Stimulated activated CD4-positive, alpha-beta T cell treated with anti-CD3 and anti-CD28 coated beads, Interleukin-1b, Interleukin-23, amount 100 ng/mL, for 48 hours (primary cell): ENCODE results near the gene XRCC6.
"Not testable (repeated sequence)": the region's sequence is repeated elsewhere in the genome, so short reads cannot be mapped to it uniquely, and the experiment has no call there.

Source experiments
- DNase-seq: peaks from one replicate; pipeline ENCODE4 v3.0.0-alpha.2; 2020

The XRCC6 gene

DNA sequence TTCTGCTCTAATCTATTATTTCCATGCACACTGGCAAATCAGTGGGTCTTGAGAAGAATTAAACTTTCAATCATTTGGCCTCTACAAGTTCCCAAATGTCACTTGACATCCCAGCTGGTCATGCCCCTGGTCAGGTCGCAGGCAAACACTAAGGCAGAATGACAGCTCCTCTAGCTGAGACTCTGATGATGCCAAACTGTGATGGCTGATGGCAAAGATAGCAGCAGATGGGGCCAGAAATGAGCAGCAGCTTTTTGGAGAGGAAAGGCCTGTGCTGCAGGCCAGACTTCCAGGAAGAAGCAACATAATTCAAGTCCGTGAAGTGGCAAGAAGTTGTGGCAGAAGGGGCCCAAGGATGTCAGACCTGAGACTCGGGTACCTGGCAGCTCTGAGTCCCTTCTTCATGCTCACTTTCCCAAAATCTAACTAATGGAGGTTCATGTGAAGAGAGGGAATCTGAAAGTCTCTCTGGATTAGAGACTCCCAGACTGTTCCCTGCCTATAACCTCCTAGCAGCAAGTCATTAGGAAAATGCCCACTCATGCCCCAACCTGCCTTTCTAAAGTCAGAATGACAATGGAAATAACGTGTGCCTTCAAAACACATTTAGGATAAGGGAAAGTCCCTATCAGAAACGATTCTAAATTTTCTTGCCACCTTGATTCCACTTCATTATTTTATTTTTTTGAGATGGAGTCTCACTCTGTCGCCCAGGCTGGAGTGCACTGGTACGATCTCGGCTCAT lies 22.0 kb upstream of the XRCC6 start:
- no peak for DNase-seq

DNA sequence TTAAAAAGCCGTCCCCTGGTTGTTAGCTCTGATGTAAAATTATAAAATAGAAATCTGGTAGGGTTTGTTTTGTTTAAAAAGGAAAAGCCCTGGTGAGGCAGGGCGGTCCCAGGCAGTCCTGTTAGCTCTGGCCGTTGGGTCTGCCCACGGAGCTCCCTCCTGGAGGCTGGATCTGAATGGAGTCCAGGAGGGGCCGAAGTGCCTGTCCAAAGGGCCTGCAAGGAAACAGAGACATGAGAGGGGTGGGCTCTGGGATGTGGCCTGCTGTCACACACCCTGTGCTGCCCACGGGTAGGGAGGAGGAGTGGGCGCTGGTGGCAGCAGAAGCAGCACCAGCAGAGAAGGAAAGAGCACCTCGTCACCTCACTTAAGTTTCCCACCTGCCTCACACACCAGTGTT lies 20.1 kb upstream of the XRCC6 start:
- no peak for DNase-seq

DNA sequence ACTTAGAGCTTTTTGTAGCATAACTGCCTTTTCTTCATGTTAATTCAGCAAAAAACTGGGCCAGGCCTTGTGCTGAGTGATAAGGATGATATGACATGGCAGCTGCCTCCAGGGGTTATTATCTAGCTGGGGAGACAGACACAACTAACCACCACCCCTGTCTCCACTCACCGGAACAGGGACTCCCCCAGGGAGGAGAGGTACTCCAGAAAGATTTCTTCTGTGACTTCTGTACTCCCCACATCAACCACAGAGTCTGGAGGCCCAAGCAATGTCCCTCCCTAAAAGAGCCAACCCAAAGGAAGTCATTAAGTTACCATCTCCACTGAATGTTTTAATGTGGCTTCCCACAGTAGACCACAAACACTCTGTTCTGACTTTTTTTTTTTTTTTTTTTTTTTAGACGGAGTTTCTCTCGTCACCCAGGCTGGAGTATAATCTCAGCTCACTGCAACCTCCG lies 17.2 kb upstream of the XRCC6 start:
- peak; percentile 81 for DNase-seq

DNA sequence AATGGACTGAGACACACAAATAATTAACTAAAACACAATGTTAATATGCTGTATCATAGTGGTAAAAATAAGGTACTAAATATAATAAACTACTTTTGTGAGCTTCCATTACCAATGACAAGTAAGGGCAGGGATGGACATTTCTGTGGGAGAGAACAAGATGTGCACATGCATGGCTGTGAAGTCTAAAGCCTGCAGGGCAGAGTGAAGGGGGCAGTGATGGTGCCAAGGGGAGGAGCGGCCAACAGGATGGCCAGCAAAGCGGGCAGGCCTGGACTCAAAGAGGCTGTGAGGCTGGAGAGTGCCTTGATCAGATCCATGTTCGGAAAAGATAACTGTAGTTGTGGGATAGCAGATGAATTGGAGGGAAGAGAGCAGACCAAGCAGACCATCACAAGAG lies 12.7 kb upstream of the XRCC6 start:
- DNase-seq, result no peak

DNA sequence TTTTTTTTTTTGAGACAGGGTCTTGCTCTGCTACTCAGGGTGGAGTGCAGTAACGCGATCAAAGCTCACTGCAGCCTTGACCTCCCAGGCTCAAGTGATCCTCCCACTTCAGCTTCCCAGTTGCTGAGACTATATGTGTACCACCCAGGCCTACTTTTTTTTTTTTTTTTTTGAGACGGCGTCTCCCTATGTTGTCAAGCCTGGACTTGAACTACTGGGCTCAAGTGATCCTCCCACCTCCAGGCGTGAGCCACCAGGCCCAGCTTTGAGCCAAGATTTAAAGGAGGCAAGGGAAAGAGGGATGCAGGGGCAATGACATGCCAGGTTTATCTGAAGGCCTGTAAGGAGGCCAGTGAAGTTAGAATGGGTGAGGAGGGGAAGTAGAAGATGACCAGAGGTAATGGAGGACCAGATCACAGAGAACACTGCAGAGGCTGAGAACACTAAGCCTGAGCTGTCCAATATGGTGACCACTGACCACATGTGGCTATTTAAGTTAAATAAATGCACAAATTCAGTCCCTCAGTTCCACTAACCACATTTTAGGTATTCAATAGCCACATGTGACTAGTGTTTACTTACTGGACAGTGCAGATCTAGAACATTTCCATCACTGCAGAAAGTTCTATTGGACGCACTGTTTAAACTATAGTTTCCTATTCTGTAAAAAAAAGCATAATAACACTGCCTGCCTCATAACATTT lies 8.3 kb upstream of the XRCC6 start:
- no peak for DNase-seq

DNA sequence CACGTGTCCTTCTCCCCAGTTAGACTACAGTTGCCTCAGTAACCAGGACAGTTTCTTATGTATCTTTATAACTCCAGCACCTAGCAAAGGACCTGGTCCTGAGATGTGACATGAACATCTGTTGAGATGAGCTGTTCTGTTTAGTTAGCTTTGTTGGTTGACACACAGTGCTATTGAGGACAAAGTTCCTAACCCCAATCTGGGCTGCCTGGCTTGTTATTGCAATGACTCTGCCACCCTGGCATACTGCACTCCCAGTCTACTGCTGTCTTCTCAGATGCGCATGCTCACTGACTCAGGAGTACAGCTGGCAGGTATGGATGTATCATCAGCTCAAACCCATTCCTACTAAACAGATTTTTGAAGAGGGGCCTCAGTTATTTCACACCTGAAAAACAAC lies 7.6 kb upstream of the XRCC6 start:
- DNase-seq, result no peak

DNA sequence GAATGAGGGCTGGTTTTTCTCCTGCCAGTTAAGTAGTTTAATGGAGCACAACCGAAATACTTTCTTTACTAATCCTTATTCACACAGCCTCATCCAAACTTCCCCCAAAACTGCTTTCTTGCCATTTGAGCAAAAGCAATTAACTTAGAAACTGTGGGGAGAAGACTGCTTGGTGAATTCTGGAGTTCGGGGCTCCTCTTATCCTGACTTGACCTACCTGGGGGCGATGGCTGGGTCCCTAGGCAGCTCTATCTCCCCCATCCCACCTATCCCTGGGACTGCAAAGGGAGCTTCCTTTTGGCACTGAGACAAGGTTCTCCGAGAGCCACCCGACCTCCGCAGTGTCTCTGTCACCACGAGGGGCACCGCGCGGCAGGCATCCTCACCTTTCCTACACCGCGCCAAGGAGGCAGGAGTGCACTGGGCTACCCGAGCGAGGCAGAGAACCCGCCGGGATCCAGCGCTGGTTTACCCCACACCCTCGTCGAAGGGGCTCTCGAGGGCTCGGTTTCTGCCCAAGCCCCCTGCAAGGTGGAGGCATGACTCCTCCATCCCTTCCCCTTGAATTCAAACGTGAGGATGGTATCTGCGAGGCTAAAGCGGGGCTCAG lies 1.0 kb upstream of the XRCC6 start:
- peak; percentile 59 for DNase-seq

DNA sequence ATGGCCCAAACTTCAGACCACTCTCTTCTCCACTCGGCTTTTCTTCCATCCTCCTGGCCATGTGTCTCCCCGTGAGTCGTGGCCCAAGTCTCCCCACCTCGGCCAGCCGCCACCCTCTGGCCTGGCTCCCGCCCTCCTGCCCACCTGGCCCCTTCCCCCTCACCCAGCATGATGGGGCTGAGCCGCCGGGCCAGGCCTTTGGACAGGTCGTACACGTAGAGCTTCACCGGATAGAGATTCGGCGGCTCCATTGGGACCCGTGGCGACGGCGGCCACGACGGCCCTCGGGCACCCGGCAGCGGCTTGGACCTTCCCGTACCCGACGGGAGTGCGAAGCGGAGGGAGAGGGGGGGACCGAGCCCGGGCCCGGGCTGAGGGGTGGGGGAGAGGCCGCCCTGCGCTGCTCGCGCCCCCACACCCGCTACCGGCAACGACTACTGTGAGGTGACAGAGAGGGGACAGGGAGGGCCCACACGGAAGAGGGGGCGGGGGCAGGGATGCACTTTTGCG lies 451 bp upstream of the XRCC6 start, which contains the start of gene DESI1:
TSS of gene DESI1 (minus strand) at position 455 of the 510 bp plus-strand sequence. CDS start at position 251, 204 bp downstream.
- DNase-seq, result no peak

DNA sequence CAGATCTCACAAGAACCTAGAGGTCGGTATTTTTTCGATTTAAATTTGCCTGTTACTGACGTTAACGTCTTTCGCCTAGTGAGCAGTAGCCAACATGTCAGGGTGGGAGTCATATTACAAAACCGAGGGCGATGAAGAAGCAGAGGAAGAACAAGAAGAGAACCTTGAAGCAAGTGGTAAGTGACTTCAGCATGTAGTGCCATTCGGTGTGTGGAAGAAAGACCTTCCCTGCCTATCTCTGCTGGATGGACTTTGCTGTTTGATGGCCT lies 750 bp downstream of the XRCC6 start:
- DNase-seq, result no peak

DNA sequence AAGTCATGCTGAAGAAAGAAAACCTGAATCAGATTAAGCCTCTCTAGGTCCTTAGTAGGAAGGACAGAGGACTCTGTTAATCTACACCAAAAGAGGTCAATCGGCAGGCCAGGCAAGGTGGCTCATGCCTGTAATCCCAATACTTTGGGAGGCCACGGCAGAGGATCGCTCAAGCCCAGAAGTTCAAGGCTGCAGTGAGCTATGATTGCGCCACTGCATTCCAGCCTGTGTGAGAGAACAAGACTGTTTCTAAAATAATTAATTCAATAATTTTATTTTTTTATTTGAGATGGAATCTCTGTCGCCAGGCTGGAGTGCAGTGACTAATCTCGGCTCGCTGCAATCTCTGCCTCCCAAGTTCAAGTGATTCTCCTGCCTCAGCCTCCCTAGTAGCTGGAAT lies 4.5 kb downstream of the XRCC6 start:
- DNase-seq, result no peak

DNA sequence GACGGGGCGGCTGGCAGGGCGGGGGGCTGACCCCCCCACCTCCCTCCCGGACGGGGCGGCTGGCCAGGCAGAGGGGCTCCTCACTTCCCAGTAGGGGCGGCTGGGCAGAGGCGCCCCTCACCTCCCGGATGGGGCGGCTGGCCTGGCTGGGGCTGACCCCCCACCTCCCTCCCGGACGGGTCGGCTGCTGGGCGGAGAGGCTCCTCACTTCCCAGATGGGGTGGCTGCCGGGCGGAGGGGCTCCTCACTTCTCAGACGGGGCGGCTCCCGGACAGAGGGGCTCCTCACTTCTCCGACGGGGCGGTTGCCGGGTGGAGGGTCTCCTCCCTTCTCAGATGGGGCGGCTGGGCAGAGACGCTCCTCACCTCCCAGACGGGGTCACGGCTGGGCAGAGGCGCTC lies 10.0 kb downstream of the XRCC6 start:
- DNase-seq, result not testable (repeated sequence)

DNA sequence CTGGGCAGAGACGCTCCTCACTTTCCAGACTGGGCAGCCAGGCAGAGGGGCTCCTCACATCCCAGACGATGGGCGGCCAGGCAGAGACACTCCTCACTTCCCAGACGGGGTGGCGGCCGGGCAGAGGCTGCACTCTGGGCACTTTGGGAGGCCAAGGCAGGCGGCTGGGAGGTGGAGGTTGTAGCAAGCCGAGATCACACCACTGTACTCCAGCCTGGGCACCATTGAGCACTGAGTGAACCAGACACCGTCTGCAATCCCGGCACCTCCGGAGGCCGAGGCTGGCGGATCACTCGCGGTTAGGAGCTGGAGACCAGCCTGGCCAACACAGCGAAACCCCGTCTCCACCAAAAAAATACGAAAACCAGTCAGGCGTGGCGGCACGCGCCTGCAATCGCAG lies 10.5 kb downstream of the XRCC6 start:
- not testable (repeated sequence) for DNase-seq

DNA sequence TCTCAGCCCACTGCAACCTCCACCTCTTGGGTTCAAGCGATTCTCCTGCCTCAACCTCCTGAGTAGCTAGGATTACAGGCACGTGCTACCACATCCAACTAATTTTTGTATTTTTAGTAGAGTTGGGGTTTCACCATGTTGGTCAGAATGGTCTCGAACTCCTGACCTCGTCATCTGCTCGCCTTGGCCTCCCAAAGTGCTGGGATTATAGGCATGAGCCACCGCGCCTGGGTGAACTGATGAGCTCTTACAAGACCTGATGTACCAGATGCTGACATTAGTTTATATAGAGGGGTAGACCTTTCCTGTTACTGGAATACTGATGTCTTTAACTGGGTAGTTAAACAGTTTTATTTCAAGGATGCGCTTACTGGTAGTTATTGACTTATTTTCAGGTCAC lies 13.5 kb downstream of the XRCC6 start:
- not testable (repeated sequence) for DNase-seq

DNA sequence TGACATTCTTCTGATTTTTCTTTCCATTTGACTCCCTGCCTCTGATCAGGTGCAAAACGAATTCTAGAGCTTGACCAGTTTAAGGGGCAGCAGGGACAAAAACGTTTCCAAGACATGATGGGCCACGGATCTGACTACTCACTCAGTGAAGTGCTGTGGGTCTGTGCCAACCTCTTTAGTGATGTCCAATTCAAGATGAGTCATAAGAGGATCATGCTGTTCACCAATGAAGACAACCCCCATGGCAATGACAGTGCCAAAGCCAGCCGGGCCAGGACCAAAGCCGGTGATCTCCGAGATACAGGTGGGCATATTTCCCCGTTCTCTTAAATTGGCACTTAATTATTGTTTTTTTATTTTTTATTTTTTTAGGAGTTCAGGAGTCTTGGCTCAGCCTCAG lies 15.4 kb downstream of the XRCC6 start:
- DNase-seq, result no peak

DNA sequence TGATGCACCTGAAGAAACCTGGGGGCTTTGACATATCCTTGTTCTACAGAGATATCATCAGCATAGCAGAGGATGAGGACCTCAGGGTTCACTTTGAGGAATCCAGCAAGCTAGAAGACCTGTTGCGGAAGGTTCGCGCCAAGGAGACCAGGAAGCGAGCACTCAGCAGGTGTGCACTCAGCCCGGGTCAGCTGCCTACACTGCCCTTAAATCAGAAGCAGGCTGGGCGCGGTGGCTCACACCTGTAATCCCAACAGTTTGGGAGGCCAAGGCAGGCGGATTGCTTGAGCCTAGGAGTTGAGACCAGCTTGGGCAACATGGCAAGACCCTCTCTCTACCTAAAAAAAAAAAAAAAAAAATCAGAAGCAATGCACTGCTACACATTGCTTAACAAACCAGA lies 16.5 kb downstream of the XRCC6 start:
- not testable (repeated sequence) for DNase-seq

DNA sequence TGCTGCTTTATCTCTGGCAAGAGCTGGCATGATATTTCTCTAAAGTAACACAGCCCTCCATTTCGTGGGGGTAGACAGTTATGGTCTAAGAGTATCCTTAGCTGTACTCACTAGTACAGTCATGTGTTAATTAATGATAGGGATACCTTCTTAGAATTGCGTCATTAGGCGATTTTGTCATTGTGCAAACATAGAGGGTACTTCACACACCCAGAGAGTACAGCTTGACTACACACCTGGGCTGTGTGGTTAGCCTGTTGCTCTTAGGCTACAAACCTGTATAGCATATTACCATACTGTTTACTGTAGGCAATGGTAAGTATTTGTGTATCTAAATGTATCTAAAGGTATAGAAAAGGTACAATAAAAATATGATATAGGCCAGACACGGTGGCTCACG lies 17.0 kb downstream of the XRCC6 start:
- DNase-seq, result no peak

DNA sequence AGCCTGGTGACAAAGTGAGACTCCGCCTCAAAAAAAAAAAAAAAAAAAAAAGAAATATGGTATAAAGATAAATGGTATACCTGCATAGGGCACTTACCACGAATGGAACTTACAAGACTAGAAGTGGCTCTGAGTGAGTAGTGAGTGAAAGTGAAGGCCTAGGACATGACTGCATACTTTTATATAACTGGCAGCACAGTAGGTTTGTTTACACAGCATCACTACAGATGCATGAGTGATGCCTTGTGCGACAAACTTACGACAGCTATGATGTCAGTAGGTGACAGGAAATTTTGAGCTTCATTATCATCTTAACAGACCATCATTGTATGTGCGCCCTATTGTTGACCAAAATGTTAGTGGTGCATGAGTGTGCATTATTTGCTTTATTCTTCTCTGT lies 17.7 kb downstream of the XRCC6 start:
- DNase-seq, result no peak

DNA sequence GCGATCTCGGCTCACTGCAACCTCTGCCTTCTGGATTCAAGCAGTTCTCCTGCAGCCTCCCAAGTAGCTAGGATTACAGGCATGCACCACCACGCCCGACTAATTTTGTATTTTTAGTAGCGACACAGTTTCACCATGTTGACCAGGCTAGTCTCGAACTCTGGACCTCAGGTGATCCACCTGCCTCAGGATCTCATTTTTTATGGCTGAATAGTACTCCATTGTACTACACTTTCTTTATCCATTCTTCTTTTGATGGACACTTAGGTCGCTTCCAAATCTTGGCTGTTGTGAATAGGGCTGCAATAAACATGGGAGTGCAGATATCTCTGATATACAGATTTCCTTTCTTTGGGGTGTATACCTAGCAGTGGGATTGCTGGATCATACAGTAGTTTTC lies 20.8 kb downstream of the XRCC6 start:
- no peak for DNase-seq

DNA sequence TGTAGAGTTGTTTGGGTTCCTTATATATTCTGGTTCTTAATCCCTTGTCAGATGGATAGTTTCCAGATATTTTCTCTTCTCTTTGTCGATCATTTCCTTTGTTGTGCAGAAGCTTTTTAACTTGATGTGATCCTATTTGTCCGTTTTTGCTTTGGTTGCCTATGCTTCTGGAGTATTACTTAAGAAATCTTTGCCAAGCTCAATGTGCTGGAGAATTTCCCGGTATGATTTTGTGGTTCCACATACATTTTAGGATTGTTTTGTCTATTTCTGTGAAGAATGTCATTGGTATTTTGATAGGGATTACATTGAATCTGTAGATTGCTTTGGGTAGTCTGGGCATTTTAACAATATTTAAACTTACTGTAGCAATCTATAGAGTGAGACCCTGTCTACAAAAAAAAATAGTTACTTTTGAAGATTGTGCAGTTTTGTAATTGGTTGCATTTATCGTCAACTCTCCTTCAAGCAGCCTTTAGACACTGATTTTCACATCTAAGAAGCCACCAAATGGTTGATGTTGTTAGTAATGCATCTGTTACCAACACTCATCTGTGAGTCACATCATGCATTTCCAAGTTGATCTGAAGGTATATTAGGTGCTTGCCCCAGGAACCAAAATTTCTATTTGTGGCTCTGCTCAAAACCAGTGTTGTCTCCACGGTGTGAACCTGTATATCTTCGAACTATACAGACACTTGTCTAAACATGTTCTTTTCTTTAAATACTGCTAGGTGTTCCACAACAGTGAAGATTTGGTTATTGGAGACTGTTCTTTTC lies 21.4 kb downstream of the XRCC6 start:
- DNase-seq, result no peak

DNA sequence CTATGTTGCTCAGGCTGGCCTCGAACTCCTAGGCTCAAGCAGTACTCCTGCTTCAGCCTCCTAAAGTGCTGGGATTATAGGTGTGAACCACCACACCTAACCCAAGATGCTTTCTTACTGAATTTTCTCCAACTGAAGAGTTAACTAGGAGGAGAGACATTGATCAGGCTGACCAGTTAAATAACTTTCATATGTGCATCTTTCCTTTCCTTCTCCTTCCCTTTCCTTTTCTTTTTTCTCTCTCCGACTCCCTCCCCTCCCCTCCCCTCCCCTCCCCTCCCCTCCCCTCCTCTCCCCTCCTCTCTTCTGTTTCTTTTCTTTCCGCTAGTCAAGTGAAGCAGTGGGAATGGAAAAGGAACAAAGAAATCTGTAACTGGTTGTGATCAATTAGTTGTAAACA lies 26.7 kb downstream of the XRCC6 start:
- DNase-seq, result no peak

DNA sequence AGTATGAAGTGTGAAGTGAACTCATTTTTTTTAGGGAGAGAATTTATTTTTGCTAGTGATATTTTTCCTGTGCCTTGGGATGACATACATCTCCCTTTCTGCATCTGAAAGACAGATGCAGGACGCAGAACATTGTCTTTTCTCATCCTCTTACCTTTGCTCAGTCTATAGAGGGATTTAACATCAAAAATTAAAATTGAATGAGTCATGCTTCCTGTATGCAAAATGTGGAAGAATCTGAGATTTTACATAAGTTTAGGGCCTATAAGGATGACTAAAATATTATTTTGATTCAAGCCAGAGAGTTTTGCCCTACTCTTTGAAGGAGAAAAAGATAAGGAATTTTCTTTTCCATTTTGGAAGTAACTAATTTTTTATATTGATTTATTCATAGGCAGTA lies 27.3 kb downstream of the XRCC6 start:
- no peak for DNase-seq

DNA sequence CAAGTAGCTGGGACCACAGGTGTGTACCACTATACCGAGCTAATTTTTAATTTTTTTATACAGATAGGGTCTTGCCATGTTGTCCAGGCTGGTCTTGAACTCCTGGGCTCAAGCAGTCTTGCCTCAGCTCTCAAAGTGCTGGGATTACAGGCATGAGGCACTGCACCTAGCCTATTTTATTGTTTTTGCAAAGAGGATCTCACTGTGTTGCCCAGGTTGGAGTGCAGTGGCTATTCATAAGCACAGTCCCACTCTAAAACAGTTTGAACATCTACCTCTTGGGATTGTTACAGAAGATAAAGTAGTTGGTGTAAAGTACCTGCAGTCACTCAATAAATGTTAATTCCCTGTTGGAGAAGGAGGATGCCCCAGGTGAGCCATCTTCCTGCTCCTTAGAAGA lies 29.1 kb downstream of the XRCC6 start:
- no peak for DNase-seq

DNA sequence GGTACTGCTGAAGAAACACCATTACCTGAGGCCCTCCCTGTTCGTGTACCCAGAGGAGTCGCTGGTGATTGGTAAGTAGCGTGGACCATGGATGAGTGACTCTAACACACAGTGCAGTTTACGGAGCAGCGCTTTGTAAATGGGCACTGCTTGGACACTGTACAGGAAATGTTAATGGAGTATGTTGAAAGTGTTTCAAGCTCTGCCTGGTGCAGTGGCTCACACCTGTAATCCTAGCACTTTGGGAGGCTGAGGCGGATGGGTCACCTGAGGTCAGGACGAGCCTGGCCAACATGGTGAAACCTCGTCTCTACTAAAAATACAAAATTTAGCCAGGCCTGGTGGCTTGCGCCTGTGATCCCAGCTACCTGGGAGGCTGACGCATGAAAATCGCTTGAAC lies 29.7 kb downstream of the XRCC6 start:
- DNase-seq, result no peak
